Activated CD8-positive, alpha-beta T cell treated with anti-CD3 and anti-CD28 coated beads, Interleukin-2, amount 10 ng/mL, durations not matched to agents 7 days and 5 days (primary cell): Measurements from ENCODE around the gene RLF. TPM values are rescaled to one million over a fixed set of nuclear protein-coding genes. Genes with fewer than 3 reads are reported as not detected.

ENCODE experiments used
- ATAC-seq: fragments of 150-1000 bp; cut with Tn5 transposase; one replicate; pipeline ENCODE4 v1.10.0; 2021; ENCODE audit warnings: moderate library complexity
- CTCF ChIA-PET: fragments of 350-600 bp; sonication (Branson Sonifier 250); formaldehyde crosslinking; loops from one replicate; lab custom pipeline; 2021; ENCODE audit warnings: antibody characterized with exemption; lab: Charles Lee
- POLR2A ChIA-PET: fragments of 350-600 bp; sonication (Branson Sonifier 250); formaldehyde crosslinking; loops from one replicate; lab custom pipeline; 2021; ENCODE audit warnings: antibody characterized with exemption; lab: Charles Lee
- DNase-seq: peaks from one replicate; pipeline ENCODE4 v3.0.0-alpha.2; 2020
- H3K27ac Mint-ChIP-seq: one replicate; pipeline ENCODE4 v1.8.0; 2021; ENCODE audit warnings: mild to moderate bottlenecking, mixed read lengths
- H3K27me3 Mint-ChIP-seq: one replicate; pipeline ENCODE4 v1.8.0; 2021; ENCODE audit warnings: low read depth, mixed read lengths
- H3K36me3 Mint-ChIP-seq: one replicate; pipeline ENCODE4 v1.8.0; 2021; ENCODE audit warnings: low read depth, mixed read lengths
- H3K4me1 Mint-ChIP-seq: one replicate; pipeline ENCODE4 v1.8.0; 2021; ENCODE audit warnings: low read depth, mixed read lengths
- H3K4me3 Mint-ChIP-seq: one replicate; pipeline ENCODE4 v1.8.0; 2021; ENCODE audit warnings: mild to moderate bottlenecking, mixed read lengths
- H3K9me3 Mint-ChIP-seq: one replicate; pipeline ENCODE4 v1.8.0; 2022; ENCODE audit warnings: mixed read lengths; ENCODE audit not compliant: insufficient read depth
- total RNA-seq, 2 experiments: library from RNA; stranded (reverse); gene quantifications; one replicate each; pipeline ENCODE4 v1.2.3, GENCODE V29; 2021

The RLF gene
- total RNA-seq, 2 experiments from 2014 or later, result 20.4 to 22.3 TPM

- DNase-seq (no peak), ATAC-seq (no peak)
- no peak overlapping the region for H3K4me3 Mint-ChIP-seq
- no peaks in the 10 kb centered on the region for H3K4me1 Mint-ChIP-seq
- H3K27ac Mint-ChIP-seq, result no peak overlapping the region
- H3K9me3 Mint-ChIP-seq, result no peaks in the 10 kb centered on the region
- ChIA-PET POLR2A (interaction anchor here (0.6 to 1.5 kb wide), 2 partner anchors 16 to 115 kb away, joined by 3 to 5 read pairs; partner anchors contain the start of gene ZMPSTE24), CTCF (interaction anchor here (0.8 to 2.5 kb wide), 5 partner anchors 10 to 130 kb away, joined by 3 to 9 read pairs (median 7); no protein-coding TSS in a partner anchor)
- H3K27me3 Mint-ChIP-seq, result no peaks in the 10 kb centered on the region
- peaks cover 45% of the 10 kb centered on the region for H3K36me3 Mint-ChIP-seq
Observed at GRCh38 chr1:40273547-40274166, 112.5 kb downstream of the RLF start.

GRCh38 chr1:40274331-40274730, 113.1 kb downstream of the RLF start:
- Mint-ChIP-seq H3K36me3 (peaks cover 48% of the 10 kb centered on the region), H3K4me1 (no peaks in the 10 kb centered on the region), H3K9me3 (no peaks in the 10 kb centered on the region), H3K4me3 (no peak overlapping the region), H3K27me3 (no peaks in the 10 kb centered on the region), H3K27ac (no peak overlapping the region)
- no peak for ATAC-seq
- no peak for DNase-seq
- ChIA-PET POLR2A (interaction anchor here (1.5 kb wide), 1 partner anchor 17 kb away, joined by 5 read pairs; the partner anchor contains the start of gene ZMPSTE24), CTCF (interaction anchor here (0.8 to 1.9 kb wide), 4 partner anchors 41 to 130 kb away, joined by 3 to 9 read pairs (median 6); no protein-coding TSS in a partner anchor)

- no peaks in the 10 kb centered on the region for H3K27me3 Mint-ChIP-seq
- ATAC-seq (no peak), DNase-seq (no peak)
- peaks cover 37% of the 10 kb centered on the region for H3K36me3 Mint-ChIP-seq
- ChIA-PET CTCF (no interaction called here), POLR2A (no interaction called here)
- H3K9me3 Mint-ChIP-seq, result no peaks in the 10 kb centered on the region
- no peak overlapping the region for H3K27ac Mint-ChIP-seq
- H3K4me3 Mint-ChIP-seq, result no peak overlapping the region
- no peaks in the 10 kb centered on the region for H3K4me1 Mint-ChIP-seq
Observed at GRCh38 chr1:40276122-40276521, 114.9 kb downstream of the RLF start.

- Mint-ChIP-seq H3K4me1 (peaks cover 3% of the 10 kb centered on the region), H3K4me3 (no peak overlapping the region), H3K9me3 (no peaks in the 10 kb centered on the region), H3K36me3 (peaks cover 15% of the 10 kb centered on the region), H3K27ac (no peak overlapping the region), H3K27me3 (no peaks in the 10 kb centered on the region)
- CTCF ChIA-PET, result interaction anchor here (0.6 to 3.8 kb wide), 12 partner anchors 10 to 195 kb away, joined by 3 to 19 read pairs (median 4); partner anchors contain the start of gene COL9A2
- POLR2A ChIA-PET, result no interaction called here
- DNase-seq (no peak), ATAC-seq (no peak)
Observed at GRCh38 chr1:40281853-40282252, 120.7 kb downstream of the RLF start.

Other genes starting within 250 kb of the RLF start
- 1 to 10 TPM; 4.1 TPM for gene MFSD2A, start 206.2 kb upstream of the RLF start, total RNA-seq
- gene CAP1, start 120.7 kb upstream of the RLF start, total RNA-seq, result 100 to 1,000 TPM; 805 to 847 TPM
- gene PPT1, start 64.1 kb upstream of the RLF start, total RNA-seq, result 10 to 100 TPM; 81.1 to 84.6 TPM
- not detected for gene TMCO2, start 86.5 kb downstream of the RLF start, total RNA-seq
- gene ZMPSTE24, start 96.8 kb downstream of the RLF start, total RNA-seq, result 10 to 100 TPM; 28.9 to 29.8 TPM
- 1 to 10 TPM; 2.4 to 2.5 TPM for gene COL9A2, start 155.9 kb downstream of the RLF start, total RNA-seq
- gene SMAP2, start 212.3 kb downstream of the RLF start, total RNA-seq, result 100 to 1,000 TPM; 106 to 107 TPM